Measurements from ENCODE around the gene GLIPR1.

The GLIPR1 gene

DNA sequence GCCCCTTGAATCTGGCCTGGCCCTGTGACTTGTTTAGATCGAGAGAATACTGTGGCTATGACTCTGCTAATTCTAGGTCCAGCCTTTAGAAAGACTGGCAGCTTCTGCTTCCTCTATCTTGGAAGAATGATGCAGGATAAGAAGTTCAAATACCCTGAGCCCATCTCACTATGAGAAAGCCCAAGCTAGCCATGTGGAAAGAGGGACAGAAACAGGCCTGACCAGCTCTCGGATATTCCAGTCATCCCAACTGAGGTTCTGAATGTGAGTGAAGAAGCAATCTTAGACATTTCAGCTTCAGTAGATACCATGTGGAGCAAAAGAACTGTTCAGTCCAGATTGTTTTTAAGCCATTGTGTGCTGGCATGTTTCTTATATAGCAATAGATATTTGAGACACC lies 48.1 kb downstream of the GLIPR1 start:
- H3K9ac ChIP-seq (ENCODE audit: low read length): no peak overlapping the region
- no peaks in the 10 kb centered on the region for H3K4me1 ChIP-seq (ENCODE audit: control insufficient read depth, insufficient read depth, low read length)
- no peak overlapping the region for H3K4me3 ChIP-seq (ENCODE audit: low read length)
- no peaks in the 10 kb centered on the region for H3K36me3 ChIP-seq (ENCODE audit: control insufficient read depth, insufficient read depth, low read length)
- H3K27me3 ChIP-seq (ENCODE audit: control insufficient read depth, insufficient read depth, low read length): no peaks in the 10 kb centered on the region
- H3K9me3 ChIP-seq (ENCODE audit: control insufficient read depth, low read length): no peaks in the 10 kb centered on the region

DNA sequence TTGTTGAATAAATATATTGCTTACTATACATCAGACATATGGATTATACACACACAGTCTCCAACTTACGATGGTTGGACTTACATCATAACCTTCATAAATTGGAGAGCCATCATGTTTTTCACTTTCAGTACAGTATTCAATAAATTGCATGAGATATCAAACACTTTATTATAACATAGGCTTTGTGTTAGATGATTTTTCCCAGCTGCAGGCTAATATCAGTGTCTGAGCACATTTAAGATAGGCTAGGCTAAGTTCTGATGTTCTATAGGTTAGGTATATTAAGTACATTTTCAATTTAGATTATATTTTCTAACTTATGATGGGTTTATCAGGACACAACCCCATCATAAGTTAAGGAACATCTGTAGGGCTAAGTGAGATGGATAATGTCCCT lies 48.8 kb downstream of the GLIPR1 start:
- Histone ChIP-seq H3K4me3 (ENCODE audit: low read length) (no peak overlapping the region), H3K9ac (ENCODE audit: low read length) (no peak overlapping the region), H3K4me1 (ENCODE audit: control insufficient read depth, insufficient read depth, low read length) (no peaks in the 10 kb centered on the region), H3K9me3 (ENCODE audit: control insufficient read depth, low read length) (no peaks in the 10 kb centered on the region), H3K27me3 (ENCODE audit: control insufficient read depth, insufficient read depth, low read length) (no peaks in the 10 kb centered on the region), H3K36me3 (ENCODE audit: control insufficient read depth, insufficient read depth, low read length) (no peaks in the 10 kb centered on the region)

DNA sequence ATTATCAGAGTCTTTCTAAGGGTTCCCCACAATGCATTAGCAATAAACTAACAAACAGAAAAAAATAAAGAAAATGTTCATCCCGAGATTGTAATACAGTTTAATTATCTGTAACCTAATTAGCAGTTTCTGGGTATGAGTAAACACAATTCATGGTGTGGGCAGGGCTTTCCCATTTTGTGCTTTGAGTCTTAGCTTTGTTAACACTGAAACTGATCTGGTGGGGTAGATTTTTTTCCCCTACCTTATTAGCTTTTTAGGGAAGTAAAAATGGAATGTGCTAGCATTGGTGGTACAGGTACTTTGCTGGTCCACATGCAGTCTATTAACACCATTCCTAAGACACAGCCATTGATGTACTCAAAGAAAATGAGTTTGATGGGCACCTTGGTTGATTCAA lies 49.3 kb downstream of the GLIPR1 start:
- Histone ChIP-seq H3K9me3 (ENCODE audit: control insufficient read depth, low read length) (no peaks in the 10 kb centered on the region), H3K36me3 (ENCODE audit: control insufficient read depth, insufficient read depth, low read length) (no peaks in the 10 kb centered on the region), H3K4me3 (ENCODE audit: low read length) (no peak overlapping the region), H3K27me3 (ENCODE audit: control insufficient read depth, insufficient read depth, low read length) (no peaks in the 10 kb centered on the region), H3K9ac (ENCODE audit: low read length) (no peak overlapping the region), H3K4me1 (ENCODE audit: control insufficient read depth, insufficient read depth, low read length) (no peaks in the 10 kb centered on the region)

DNA sequence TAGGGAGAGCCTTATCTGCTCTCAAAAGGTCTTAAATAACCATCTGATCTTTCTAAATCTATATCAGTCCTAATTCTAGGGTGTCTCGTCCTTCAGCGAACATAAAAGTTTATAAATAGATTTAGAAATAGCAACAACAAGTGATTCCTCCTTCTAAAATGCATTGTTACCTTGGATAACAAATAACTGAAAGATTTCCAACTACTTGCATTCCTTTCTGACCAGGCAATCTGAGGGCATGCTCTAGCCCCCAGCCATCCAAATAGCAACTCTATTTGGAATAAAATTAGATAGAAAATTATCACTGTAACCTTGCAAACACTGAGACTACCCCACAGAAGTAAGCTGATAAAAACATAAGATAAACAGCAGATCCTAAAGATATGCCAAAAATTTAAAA lies 52.7 kb downstream of the GLIPR1 start:
- H3K9ac ChIP-seq (ENCODE audit: low read length): no peak overlapping the region
- no peaks in the 10 kb centered on the region for H3K9me3 ChIP-seq (ENCODE audit: control insufficient read depth, low read length)
- no peaks in the 10 kb centered on the region for H3K4me1 ChIP-seq (ENCODE audit: control insufficient read depth, insufficient read depth, low read length)
- H3K27me3 ChIP-seq (ENCODE audit: control insufficient read depth, insufficient read depth, low read length): no peaks in the 10 kb centered on the region
- H3K36me3 ChIP-seq (ENCODE audit: control insufficient read depth, insufficient read depth, low read length): no peaks in the 10 kb centered on the region
- H3K4me3 ChIP-seq (ENCODE audit: low read length): no peak overlapping the region

DNA sequence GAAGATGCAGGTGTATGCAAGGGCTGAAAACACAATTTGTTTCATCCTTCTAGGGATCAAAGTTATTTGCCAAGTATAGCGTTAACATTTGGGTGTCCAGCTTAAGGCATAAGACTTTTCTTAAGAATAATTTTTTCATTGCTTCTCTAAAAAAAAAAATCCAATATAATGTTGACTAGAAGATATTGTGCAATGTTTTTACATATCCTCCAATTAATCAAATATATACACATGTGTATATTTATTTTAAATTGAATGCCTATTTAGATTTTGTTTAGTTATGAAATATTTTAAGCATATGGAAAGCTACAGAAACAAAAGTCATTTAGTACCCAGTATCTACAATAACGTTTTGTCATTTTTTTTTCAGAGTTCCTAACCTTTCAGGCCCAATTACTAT lies 59.3 kb downstream of the GLIPR1 start:
- Histone ChIP-seq H3K36me3 (ENCODE audit: control insufficient read depth, insufficient read depth, low read length) (no peaks in the 10 kb centered on the region), H3K9me3 (ENCODE audit: control insufficient read depth, low read length) (no peaks in the 10 kb centered on the region), H3K27me3 (ENCODE audit: control insufficient read depth, insufficient read depth, low read length) (no peaks in the 10 kb centered on the region), H3K4me1 (ENCODE audit: control insufficient read depth, insufficient read depth, low read length) (no peaks in the 10 kb centered on the region), H3K4me3 (ENCODE audit: low read length) (no peak overlapping the region), H3K9ac (ENCODE audit: low read length) (no peak overlapping the region)

DNA sequence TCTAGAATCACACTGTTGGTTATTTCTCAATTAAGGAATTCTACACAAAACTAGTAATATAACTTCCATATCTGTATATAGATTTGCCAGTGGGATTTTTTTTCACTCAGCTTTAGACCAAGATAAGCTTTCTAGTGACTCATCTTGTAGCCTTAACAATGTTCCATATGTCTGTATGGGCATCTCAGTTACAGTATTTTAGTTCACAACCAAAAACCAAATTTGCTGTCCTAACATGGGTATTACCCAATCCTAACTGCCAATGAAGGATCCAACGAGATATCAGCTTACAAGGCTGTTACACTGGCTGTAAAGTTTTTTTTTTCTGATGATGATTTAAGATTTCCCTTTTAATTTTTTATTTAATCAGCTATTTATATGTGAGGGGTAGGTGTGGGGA lies 62.4 kb downstream of the GLIPR1 start:
- no peak overlapping the region for H3K9ac ChIP-seq (ENCODE audit: low read length)
- H3K36me3 ChIP-seq (ENCODE audit: control insufficient read depth, insufficient read depth, low read length): no peaks in the 10 kb centered on the region
- no peaks in the 10 kb centered on the region for H3K27me3 ChIP-seq (ENCODE audit: control insufficient read depth, insufficient read depth, low read length)
- no peak overlapping the region for H3K4me3 ChIP-seq (ENCODE audit: low read length)
- H3K9me3 ChIP-seq (ENCODE audit: control insufficient read depth, low read length): no peaks in the 10 kb centered on the region
- H3K4me1 ChIP-seq (ENCODE audit: control insufficient read depth, insufficient read depth, low read length): no peaks in the 10 kb centered on the region

DNA sequence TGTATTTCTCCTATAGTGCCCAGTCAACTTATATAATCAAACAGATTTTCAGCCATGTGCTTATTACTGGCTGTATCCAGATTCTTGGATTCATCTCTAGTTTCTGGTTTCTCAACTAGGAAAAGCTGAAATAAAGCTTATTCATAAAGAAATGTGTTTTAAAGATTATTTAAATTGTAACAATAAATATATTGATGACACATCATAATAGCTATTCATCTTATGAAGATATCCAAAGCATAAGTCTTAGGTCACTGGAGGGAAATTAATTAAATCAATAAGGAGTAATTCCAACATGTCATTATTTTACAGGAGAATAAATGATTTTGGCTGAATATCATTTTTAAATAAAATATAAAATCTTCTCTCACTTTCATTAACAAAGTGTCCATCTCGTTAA lies 63.0 kb downstream of the GLIPR1 start:
- Histone ChIP-seq H3K4me1 (ENCODE audit: control insufficient read depth, insufficient read depth, low read length) (no peaks in the 10 kb centered on the region), H3K36me3 (ENCODE audit: control insufficient read depth, insufficient read depth, low read length) (no peaks in the 10 kb centered on the region), H3K4me3 (ENCODE audit: low read length) (no peak overlapping the region), H3K27me3 (ENCODE audit: control insufficient read depth, insufficient read depth, low read length) (no peaks in the 10 kb centered on the region), H3K9ac (ENCODE audit: low read length) (no peak overlapping the region), H3K9me3 (ENCODE audit: control insufficient read depth, low read length) (no peaks in the 10 kb centered on the region)

DNA sequence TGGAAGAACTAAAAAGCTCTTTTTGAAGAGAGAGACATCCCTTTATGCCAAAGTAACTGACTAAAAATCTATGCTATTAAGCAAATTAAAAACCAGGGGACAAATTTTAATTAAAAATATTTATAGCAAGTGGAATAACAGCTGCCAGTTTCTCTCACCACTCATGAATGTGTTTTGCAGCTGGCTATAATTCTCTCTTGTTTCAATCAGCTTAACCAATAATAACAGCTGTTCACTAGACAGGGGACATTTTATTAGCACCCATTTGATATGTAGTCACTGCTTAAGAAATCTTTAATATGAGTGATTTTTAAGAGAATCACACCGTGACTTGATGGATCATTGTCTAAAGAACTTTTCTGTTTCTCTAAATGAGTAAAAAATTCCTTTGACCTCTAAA lies 65.1 kb downstream of the GLIPR1 start:
- Histone ChIP-seq H3K4me1 (ENCODE audit: control insufficient read depth, insufficient read depth, low read length) (peaks cover 2% of the 10 kb centered on the region), H3K4me3 (ENCODE audit: low read length) (no peak overlapping the region), H3K36me3 (ENCODE audit: control insufficient read depth, insufficient read depth, low read length) (no peaks in the 10 kb centered on the region), H3K9me3 (ENCODE audit: control insufficient read depth, low read length) (no peaks in the 10 kb centered on the region), H3K9ac (ENCODE audit: low read length) (no peak overlapping the region), H3K27me3 (ENCODE audit: control insufficient read depth, insufficient read depth, low read length) (no peaks in the 10 kb centered on the region)

DNA sequence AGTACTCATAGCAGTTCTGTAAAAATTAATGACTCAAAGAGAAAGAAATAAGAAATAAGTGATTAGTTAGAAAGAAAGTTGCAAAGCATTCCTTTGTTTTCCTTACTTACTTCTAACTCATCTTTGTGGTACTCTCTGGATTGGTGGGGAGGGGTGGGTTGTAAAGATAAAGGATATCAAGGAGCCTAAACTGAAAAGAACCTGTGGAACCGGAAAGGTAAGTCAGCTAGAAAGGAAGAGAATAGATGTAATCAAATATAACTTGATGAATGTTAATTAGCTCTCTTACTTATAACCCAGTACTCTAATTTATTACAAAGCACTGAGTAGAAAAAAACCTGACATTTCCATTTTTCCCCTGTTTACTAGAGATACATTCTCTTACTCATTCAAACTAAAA lies 68.3 kb downstream of the GLIPR1 start:
- Histone ChIP-seq H3K27me3 (ENCODE audit: control insufficient read depth, insufficient read depth, low read length) (no peaks in the 10 kb centered on the region), H3K9ac (ENCODE audit: low read length) (no peak overlapping the region), H3K36me3 (ENCODE audit: control insufficient read depth, insufficient read depth, low read length) (no peaks in the 10 kb centered on the region), H3K4me3 (ENCODE audit: low read length) (no peak overlapping the region), H3K4me1 (ENCODE audit: control insufficient read depth, insufficient read depth, low read length) (peaks cover 11% of the 10 kb centered on the region), H3K9me3 (ENCODE audit: control insufficient read depth, low read length) (no peaks in the 10 kb centered on the region)

DNA sequence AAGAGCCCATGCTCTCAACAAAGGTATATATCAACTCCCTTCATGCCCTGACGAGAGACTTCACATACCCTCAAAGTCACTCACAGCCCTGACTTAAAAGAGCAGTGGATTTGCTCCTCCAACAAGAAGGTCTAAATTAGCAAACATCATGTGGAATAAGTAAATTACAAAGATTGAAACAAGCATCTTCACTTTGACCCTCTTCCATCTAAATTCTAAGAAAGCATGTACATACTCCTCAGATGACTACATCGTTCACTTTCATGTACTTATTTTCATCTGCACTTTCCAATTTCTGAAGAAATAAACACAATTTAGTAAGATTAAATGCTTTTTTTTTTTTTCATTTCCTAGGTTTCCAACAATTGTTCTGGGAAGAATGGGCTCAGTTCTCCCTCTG lies 69.4 kb downstream of the GLIPR1 start:
- Histone ChIP-seq H3K36me3 (ENCODE audit: control insufficient read depth, insufficient read depth, low read length) (no peaks in the 10 kb centered on the region), H3K4me1 (ENCODE audit: control insufficient read depth, insufficient read depth, low read length) (peaks cover 11% of the 10 kb centered on the region), H3K27me3 (ENCODE audit: control insufficient read depth, insufficient read depth, low read length) (no peaks in the 10 kb centered on the region), H3K9me3 (ENCODE audit: control insufficient read depth, low read length) (no peaks in the 10 kb centered on the region), H3K9ac (ENCODE audit: low read length) (no peak overlapping the region), H3K4me3 (ENCODE audit: low read length) (no peak overlapping the region)

DNA sequence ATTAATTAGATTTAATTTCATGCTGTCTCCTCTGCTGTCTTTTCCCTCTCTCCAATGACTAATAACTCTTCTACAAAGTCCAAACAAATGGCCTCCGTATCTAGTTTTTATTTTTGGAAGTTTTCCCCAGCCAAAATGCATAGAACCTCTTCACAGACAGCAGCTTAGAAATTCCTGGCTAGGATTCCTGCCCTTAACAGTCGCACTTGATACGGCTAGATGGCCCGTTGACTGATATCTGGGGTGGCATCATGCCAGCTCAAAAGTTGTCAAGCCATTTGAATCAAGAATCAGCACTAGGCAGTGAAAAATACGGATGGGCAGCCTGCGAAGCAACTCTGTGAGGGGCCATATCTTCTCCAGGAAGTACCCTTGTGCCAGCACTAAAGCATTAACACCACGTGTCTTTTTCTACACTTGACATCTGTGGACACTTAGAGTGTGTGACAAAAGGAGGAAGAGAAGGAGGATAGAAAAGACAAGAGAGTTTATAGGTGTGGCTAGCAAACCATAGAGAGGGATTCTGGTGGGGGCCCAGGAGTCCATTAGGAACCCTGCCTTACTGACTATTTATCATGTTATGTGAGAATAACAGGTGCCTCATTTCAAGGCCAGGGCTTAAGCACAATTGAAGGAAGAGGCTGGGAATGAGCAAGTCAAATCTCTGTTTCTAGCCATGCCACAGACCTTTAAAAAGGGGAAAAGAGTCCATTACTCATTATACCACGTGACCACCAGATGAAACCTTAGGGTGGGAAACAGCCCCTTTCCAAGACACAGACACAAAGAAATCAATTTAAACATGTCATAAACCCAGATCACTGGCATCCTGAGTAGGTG lies 70.1 kb downstream of the GLIPR1 start:
- Histone ChIP-seq H3K27me3 (ENCODE audit: control insufficient read depth, insufficient read depth, low read length) (no peaks in the 10 kb centered on the region), H3K4me1 (ENCODE audit: control insufficient read depth, insufficient read depth, low read length) (peaks cover 11% of the 10 kb centered on the region), H3K9me3 (ENCODE audit: control insufficient read depth, low read length) (no peaks in the 10 kb centered on the region), H3K9ac (ENCODE audit: low read length) (no peak overlapping the region), H3K36me3 (ENCODE audit: control insufficient read depth, insufficient read depth, low read length) (no peaks in the 10 kb centered on the region), H3K4me3 (ENCODE audit: low read length) (no peak overlapping the region)

DNA sequence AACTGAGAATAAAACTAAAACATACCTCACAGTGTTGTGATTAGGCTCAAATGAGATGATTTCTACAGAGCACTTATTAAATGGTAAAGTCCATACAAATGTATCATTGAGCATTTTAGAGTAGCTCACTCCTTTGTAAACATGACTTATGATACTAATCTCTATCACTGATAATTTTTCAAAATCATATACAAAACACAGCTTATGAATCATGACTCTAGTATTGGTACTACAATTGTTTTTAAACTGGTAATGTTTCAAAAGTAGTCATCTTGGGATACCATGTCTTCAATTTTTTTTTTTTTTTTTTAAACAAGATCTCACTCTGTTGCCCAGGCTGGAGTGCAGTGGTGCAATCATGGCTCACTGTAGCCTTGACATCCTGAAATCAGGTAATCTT lies 70.9 kb downstream of the GLIPR1 start:
- Histone ChIP-seq H3K36me3 (ENCODE audit: control insufficient read depth, insufficient read depth, low read length) (no peaks in the 10 kb centered on the region), H3K4me3 (ENCODE audit: low read length) (no peak overlapping the region), H3K27me3 (ENCODE audit: control insufficient read depth, insufficient read depth, low read length) (no peaks in the 10 kb centered on the region), H3K9ac (ENCODE audit: low read length) (no peak overlapping the region), H3K4me1 (ENCODE audit: control insufficient read depth, insufficient read depth, low read length) (peaks cover 11% of the 10 kb centered on the region), H3K9me3 (ENCODE audit: control insufficient read depth, low read length) (no peaks in the 10 kb centered on the region)

DNA sequence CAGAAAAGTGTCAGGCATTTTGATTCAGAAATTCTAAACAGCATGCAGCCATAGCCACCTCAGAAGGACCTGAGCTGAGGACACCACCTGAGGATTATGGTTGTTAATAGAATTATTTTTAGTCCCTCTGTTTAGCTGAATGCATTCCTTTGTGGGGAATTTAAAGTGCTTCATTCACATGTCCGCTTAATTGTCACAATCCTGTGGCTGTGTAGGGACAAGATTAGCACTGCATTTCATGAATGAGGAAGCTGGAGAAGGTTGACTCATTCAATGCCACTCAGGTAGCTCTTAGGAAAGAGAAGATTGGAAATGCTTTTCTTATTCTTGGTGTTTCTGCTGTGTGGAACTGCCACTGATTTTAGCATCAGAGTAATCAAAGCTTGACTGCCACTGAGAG lies 72.8 kb downstream of the GLIPR1 start:
- Histone ChIP-seq H3K27me3 (ENCODE audit: control insufficient read depth, insufficient read depth, low read length) (no peaks in the 10 kb centered on the region), H3K9ac (ENCODE audit: low read length) (no peak overlapping the region), H3K4me3 (ENCODE audit: low read length) (no peak overlapping the region), H3K4me1 (ENCODE audit: control insufficient read depth, insufficient read depth, low read length) (peaks cover 11% of the 10 kb centered on the region), H3K9me3 (ENCODE audit: control insufficient read depth, low read length) (no peaks in the 10 kb centered on the region), H3K36me3 (ENCODE audit: control insufficient read depth, insufficient read depth, low read length) (no peaks in the 10 kb centered on the region)

All from mucosa of stomach (tissue), 1 donor.